GM18858 (cell line): Measurements from ENCODE around the gene GIMAP6.
A peak's percentile ranks its signal among the peaks of the same experiment; 100 is the strongest.
"Not testable (repeated sequence)": the region's sequence is repeated elsewhere in the genome, so short reads cannot be mapped to it uniquely, and the experiment has no call there.

Experiments used
- ATAC-seq: cut with Tn5 transposase; IDR thresholded peaks from one replicate; pipeline ENCODE4 v1.9.1; 2021; ENCODE audit not compliant: unreplicated experiment

Gene GIMAP6

GRCh38 chr7:150631866-150632864 is at the start of gene GIMAP6:
GIMAP6 (minus strand) TSS chr7:150632385; CDS start chr7:150630142, 2,243 bp downstream.
- peak; percentile 58 for ATAC-seq

DNA sequence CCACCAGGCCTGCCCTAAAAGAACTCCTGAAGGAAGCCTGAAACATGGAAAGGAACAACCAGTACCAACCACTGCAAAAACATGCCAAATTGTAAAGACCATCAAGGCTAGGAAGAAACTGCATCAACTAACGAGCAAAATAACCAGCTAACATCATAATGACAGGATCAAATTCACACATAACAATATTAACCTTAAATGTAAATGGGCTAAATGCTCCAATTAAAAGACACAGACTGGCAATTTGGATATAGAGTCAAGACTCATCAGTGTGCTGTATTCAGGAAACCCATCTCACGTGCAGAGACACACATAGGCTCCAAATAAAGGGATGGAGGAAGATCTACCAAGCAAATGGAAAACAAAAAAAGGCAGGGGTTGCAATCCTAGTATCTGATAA is 48.2 kb upstream of the GIMAP6 start:
- ATAC-seq = not testable (repeated sequence)

GRCh38 chr7:150678601-150679000 is 46.4 kb upstream of the GIMAP6 start:
- not testable (repeated sequence) for ATAC-seq

GRCh38 chr7:150676854-150677253 is 44.7 kb upstream of the GIMAP6 start:
- ATAC-seq = not testable (repeated sequence)

- ATAC-seq = not testable (repeated sequence)
These were observed 44.1 kb upstream of the GIMAP6 start for GRCh38 chr7:150676276-150676675.

DNA sequence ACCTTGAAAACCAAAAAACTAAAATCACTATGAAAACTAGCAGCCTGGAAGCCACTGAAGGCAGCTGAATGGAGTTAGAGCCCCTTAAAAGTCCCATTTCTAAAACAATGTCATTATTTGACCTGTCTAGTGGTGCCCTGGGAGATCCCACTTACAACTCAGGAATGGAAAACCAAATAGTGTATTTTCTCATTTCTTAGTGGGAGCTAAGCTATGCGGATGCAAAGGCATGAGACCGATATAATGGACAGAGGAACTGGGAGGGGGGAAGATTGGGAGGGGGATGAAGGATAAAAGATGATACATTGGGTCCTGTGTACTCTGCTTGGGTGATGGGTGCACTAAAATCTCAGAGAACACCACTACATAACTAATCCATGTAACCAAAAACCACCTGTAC is 43.5 kb upstream of the GIMAP6 start:
- ATAC-seq = no peak

DNA sequence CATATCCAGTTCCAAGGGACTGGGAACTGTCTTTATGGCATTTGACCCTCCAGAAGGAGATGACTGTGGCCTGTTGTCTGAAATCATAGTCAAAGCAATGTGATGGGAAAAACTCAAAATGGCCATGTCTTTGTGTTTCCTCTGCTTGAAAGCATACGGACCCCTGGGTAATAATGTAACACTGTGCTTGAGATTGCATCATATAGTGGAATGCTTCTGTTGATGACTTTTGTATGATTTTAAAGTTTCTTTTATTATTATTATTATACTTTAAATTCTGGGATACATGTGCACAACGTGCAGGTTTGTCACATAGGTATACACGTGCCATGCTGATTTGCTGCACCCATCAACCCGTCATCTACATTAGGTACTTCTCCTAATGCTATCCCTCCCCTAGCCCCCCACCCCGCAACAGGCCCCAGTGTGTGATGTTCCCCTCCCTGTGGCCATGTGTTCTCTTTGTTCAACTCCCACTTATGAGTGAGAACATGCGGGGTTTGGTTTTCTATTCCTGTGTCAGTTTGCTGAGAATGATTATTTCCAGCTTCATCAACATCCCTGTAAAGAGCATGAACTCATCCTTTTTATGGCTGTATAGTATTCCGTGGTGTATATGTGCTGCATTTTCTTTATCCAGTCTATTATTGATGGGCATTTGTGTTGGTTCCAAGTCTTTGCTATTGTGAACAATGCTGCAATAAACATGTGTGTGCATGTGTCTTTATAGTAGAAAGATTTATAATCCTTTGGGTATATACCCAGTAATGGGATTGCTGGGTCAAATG is 39.8 kb upstream of the GIMAP6 start:
- ATAC-seq = not testable (repeated sequence)

DNA sequence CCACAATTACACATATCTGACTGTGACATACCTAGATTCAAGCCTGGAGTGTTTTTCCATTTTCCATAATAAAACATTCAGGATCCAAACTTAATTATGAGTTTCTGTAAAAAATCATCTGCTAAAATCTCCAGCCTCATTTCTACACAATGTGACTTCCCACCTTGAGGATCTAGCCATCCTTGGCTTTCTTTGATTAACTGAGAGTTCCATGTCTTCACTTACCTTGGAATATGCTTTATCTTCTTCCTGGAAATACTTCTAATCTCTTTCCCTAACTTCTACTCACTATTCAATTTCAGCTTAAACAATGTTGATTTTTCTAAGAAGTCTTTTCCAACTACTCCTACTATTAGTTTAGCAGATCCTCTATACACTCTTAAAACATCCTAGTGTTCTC is 36.8 kb upstream of the GIMAP6 start:
- no peak for ATAC-seq

DNA sequence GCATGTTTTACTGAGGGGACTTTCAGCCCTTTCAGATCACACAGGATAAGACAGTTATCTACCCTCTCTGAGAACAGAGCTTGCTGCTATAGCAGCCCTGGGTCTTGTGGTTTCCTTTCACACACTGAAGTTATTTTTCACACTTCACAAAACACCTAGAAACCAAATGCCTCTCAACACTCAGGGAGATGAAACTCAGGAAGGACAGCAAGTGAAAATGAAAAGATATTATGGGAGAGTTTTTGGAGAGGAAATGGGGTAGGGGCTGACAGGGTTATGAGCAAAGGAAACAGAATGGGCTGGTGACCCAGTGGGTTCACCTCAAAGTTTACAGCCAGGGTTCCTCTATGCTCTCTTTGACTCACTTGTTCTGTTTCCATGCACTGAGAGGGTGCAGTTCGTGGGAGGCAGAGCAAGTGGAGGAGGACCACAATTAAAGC is 36.3 kb upstream of the GIMAP6 start:
- peak; percentile 70 for ATAC-seq

GRCh38 chr7:150666412-150666811 is 34.2 kb upstream of the GIMAP6 start:
- ATAC-seq = no peak

DNA sequence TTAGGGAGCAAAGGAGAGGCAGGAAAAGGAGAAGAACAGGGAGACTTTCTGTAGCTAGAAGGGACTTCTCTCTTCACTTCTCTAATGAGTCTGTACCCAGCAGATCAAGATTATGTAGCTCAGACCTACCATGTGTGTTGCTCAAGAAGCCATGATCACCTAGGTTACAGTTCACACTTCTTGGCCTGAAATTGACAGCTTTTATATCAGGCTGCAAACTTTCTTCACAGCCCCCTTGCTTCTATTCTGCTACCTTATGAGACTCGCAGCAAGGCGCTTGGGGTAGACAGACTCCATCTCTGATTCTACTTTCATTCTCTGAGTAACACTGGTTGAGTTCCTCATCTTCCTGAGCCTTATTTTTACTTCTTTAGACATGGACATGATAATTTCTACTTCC is 33.7 kb upstream of the GIMAP6 start:
- no peak for ATAC-seq

DNA sequence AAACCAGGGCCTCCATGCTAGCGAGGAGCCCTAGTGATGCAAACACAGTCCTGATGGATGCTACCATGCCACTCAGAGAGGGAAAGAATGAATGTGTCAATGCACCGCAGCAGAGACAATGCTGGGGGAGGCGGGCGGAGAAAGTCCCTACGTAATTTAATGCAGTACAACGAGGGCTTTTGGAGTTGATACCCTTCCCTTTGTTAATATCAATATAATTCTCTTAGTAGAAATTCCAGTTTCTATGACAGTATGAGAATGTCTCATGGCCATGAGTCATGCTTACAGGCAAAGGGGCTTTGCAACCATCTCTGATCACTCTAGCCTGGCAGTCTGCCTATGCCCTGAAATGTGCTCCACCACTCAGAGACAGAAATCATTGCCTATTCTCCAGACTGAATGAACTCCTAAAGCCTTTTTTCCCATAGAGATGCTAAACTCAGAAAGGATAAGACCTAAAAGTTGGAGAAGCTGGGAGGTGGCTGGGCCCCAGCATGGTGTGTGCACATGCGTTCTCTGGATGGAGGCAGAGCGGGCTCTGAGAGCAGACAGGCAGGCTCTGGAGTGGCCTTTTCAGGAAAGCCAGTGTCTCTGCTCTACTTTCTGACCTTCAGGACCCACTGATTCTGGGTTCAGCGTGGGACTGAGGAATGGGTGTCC is 33.0 kb upstream of the GIMAP6 start:
- no peak for ATAC-seq

- no peak for ATAC-seq
These were observed 31.8 kb upstream of the GIMAP6 start for GRCh38 chr7:150663802-150664494.

DNA sequence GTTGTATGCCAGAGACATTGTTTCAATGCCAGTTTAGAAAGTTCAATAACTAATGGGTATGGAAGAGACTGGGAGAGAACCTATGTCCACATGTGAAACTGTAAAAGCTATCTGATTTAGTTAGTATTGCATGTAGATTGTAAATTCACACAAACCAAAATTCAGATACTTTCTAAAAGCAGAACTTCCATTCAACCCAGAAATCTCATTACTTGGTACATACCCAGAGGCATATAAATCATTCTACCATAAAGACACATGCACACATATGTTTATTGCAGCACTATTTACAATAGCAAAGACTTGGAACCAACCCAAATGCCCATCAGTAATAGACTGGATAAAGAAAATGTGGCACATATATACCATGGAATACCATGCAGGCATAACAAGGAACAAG is 30.6 kb upstream of the GIMAP6 start:
- not testable (repeated sequence) for ATAC-seq

GRCh38 chr7:150660939-150661613 is 28.9 kb upstream of the GIMAP6 start:
- ATAC-seq = no peak

GRCh38 chr7:150657526-150657925 is 25.3 kb upstream of the GIMAP6 start:
- ATAC-seq = no peak

DNA sequence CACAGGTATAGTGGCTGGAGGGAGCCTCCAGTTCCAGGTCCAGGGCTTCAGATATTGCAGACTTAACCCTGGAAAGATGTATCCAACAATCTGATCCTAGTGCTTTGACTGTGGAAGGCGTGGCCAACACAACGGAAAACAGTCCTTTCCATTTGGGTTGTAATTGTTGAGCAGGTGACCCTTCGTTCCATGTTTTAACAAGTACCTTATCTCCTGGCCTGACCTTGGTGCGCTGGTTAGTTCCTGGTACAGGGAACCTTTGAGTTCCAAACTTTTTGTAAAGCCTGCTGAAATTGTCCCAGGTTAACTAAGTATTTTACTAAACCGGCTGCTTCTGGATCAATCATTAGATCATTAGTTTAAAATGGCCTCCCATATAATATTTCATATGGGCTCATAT is 23.9 kb upstream of the GIMAP6 start:
- no peak for ATAC-seq

DNA sequence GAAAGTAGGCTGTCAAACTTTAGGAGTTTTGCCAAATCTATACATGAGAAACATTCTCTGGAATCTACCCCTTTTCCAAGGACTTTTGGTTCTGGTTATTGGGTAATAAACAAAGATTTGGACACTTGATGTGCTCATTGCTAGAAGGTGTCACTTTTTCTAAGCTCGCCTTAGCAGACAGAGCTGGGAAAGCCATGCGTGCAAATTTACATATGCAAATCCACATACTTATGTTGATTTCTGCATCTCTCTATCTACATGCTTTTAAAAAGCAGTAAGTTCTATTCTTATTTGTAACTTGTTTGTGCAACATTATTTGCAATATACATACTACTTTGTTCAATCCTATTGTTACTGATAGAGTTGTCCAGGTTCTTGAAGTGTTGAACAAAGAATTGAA is 22.5 kb upstream of the GIMAP6 start:
- ATAC-seq = no peak

- ATAC-seq = no peak
These were observed 16.8 kb upstream of the GIMAP6 start for GRCh38 chr7:150649080-150649385.
